BJ (cell line): ENCODE results near the gene ODAD2. TPM values are rescaled to one million over a fixed set of nuclear protein-coding genes. Genes with fewer than 3 reads are reported as not detected.
A peak's percentile ranks its signal among the peaks of the same experiment; 100 is the strongest.

Experiments
- CTCF ChIA-PET: fragments of 350-600 bp; formaldehyde crosslinking; extraction: SDS; loops from one replicate; lab custom pipeline; 2021; ENCODE audit warnings: antibody characterized with exemption, inconsistent platforms; lab: Yijun Ruan, JAX
- POLR2A ChIA-PET: fragments of 300-600 bp; sonication (Branson Sonifier 250); formaldehyde crosslinking; extraction: SDS; loops from one replicate; lab custom pipeline; 2021; ENCODE audit warnings: antibody characterized with exemption; lab: Charles Lee
- DNase-seq: peaks from one replicate; pipeline ENCODE4 v3.0.0-alpha.2; 2011; ENCODE audit warnings: low read depth
- H3K27me3 ChIP-seq: 2 replicates; pipeline ENCODE4 v1.6.0; 2011; ENCODE audit warnings: low read length; ENCODE audit not compliant: control insufficient read depth, insufficient read depth
- H3K36me3 ChIP-seq: 2 replicates; pipeline ENCODE4 v1.5.1; 2011; ENCODE audit warnings: low read length; ENCODE audit not compliant: control insufficient read depth, insufficient read depth
- H3K4me3 ChIP-seq: 2 replicates; pipeline ENCODE4 v1.5.1; 2011; ENCODE audit warnings: low read depth, mild to moderate bottlenecking, control low read depth, low read length
- CTCF ChIP-seq: IDR thresholded peaks from 2 replicates; pipeline ENCODE4 v1.5.1; 2011; ENCODE audit warnings: low read depth, mild to moderate bottlenecking, control low read depth, inconsistent platforms, low read length, moderate library complexity; ENCODE audit not compliant: insufficient read depth
- polyA plus RNA-seq: library from polyadenylated mRNA; depleted of rRNA; stranded (reverse); fragments of >200 nt; gene quantifications from 2 replicates; pipeline ENCODE4 v1.2.3, GENCODE V29; 2011

Gene ODAD2
- polyA plus RNA-seq, 1 experiment: 3.9 TPM

GRCh38 chr10:27784272-27784671, 214.6 kb downstream of the ODAD2 start:
- ChIA-PET CTCF (interaction anchor here (0.6 to 1.6 kb wide), 3 partner anchors 8 to 15 kb away, joined by 3 to 8 read pairs (median 4); no protein-coding TSS in a partner anchor), POLR2A (no interaction called here)
- DNase-seq: no peak
- Histone ChIP-seq H3K27me3 (no peaks in the 10 kb centered on the region), H3K4me3 (no peak overlapping the region), H3K36me3 (no peaks in the 10 kb centered on the region)
- no peak for TF ChIP-seq CTCF

GRCh38 chr10:27783660-27784059, 215.2 kb downstream of the ODAD2 start:
- ChIA-PET CTCF (interaction anchor here (0.6 to 2.6 kb wide), 4 partner anchors 9 to 15 kb away, joined by 3 to 8 read pairs (median 5); no protein-coding TSS in a partner anchor), POLR2A (no interaction called here)
- DNase-seq: peak; percentile 10
- no peaks in the 10 kb centered on the region for H3K27me3 ChIP-seq
- no peak overlapping the region for H3K4me3 ChIP-seq
- H3K36me3 ChIP-seq: no peaks in the 10 kb centered on the region
- TF ChIP-seq CTCF: peak; percentile 48

- no peaks in the 10 kb centered on the region for H3K27me3 ChIP-seq
- DNase-seq: peak; percentile 13
- ChIA-PET CTCF (interaction anchor here (0.9 kb wide), 1 partner anchor 400 kb away, joined by 3 read pairs; no protein-coding TSS in a partner anchor), POLR2A (interaction anchor here (0.6 kb wide), 1 partner anchor 41 kb away, joined by 12 read pairs; no protein-coding TSS in a partner anchor)
- no peak for TF ChIP-seq CTCF
- H3K36me3 ChIP-seq: no peaks in the 10 kb centered on the region
- H3K4me3 ChIP-seq: no peak overlapping the region
Observed at GRCh38 chr10:27779462-27780015, 219.3 kb downstream of the ODAD2 start.

GRCh38 chr10:27774831-27775230, 224.0 kb downstream of the ODAD2 start:
- no peak for TF ChIP-seq CTCF
- ChIA-PET POLR2A (no interaction called here), CTCF (no interaction called here)
- H3K27me3 ChIP-seq: no peaks in the 10 kb centered on the region
- no peaks in the 10 kb centered on the region; the same call in 1 of the 2 replicates for H3K36me3 ChIP-seq
- H3K4me3 ChIP-seq: no peak overlapping the region
- no peak for DNase-seq

GRCh38 chr10:27771231-27771630, 227.6 kb downstream of the ODAD2 start:
- H3K27me3 ChIP-seq: no peaks in the 10 kb centered on the region
- TF ChIP-seq CTCF: no peak
- POLR2A ChIA-PET: no interaction called here
- no peaks in the 10 kb centered on the region; the same call in 1 of the 2 replicates for H3K36me3 ChIP-seq
- DNase-seq: no peak
- H3K4me3 ChIP-seq: no peak overlapping the region
- CTCF ChIA-PET: interaction anchor here (0.7 kb wide), 1 partner anchor 15 kb away, joined by 3 read pairs; no protein-coding TSS in a partner anchor
